HepG2 (cell line): Measurements from ENCODE around the gene DLX3. TPM values are rescaled to one million over a fixed set of nuclear protein-coding genes. Genes with fewer than 3 reads are reported as not detected.

Experiments
- ATAC-seq: fragments of 200-7000 bp; cut with Tn5 transposase; 3 replicates; pipeline ENCODE4 v1.9.1; 2020; ENCODE audit warnings: mild to moderate bottlenecking, moderate library complexity
- BruUV-seq: library from RNA; stranded (reverse); fragments of 400-500 nt; replicated peaks from 2 replicates; lab custom pipeline; 2021; lab: Mats Ljungman, UMichigan
- CTCF ChIA-PET: fragments of 300-600 bp; formaldehyde crosslinking; extraction: SDS; loops from one replicate; lab custom pipeline; 2021; ENCODE audit warnings: low total read pairs, inconsistent platforms, low intra/inter-chr PET ratio; lab: Yijun Ruan, JAX
- POLR2A ChIA-PET: fragments of 350-600 bp; sonication (Branson Sonifier 250); formaldehyde crosslinking; loops from one replicate; lab custom pipeline; 2020; ENCODE audit warnings: antibody characterized with exemption, inconsistent platforms; lab: Yijun Ruan, JAX
- DNase-seq: peaks from one replicate; pipeline ENCODE4 v3.0.0-alpha.2; 2015; ENCODE audit warnings: low spot score
- FAIRE-seq: peaks from 3 replicates; lab custom pipeline; 2011; peaks lifted over from hg19 to GRCh38; lab: Jason Lieb, UNC
- H2AFZ ChIP-seq: one replicate; pipeline ENCODE4 v1.6.1; 2011; ENCODE audit warnings: low read length, inconsistent platforms
- H3K27ac ChIP-seq: fragments of 300-600 bp; 3 replicates; pipeline ENCODE4 v1.8.0; 2011; ENCODE audit warnings: mixed run types, mild to moderate bottlenecking, mixed read lengths, low read length, inconsistent platforms; ENCODE audit not compliant: insufficient read depth; ENCODE audit errors: extremely low read length
- H3K27me3 ChIP-seq, 2 experiments: fragments of 200-600 bp in 1 of 2; 2 replicates in 1 of 2; 3 replicates in 1 of 2; pipeline versions ENCODE4 v1.6.0 to v1.8.0; 2011; ENCODE audit warnings: low read length in 2 of 2, mild to moderate bottlenecking in 2 of 2, moderate library complexity in 2 of 2, inconsistent platforms in 1 of 2; ENCODE audit not compliant: insufficient read depth in 2 of 2, control insufficient read depth in 1 of 2
- H3K36me3 ChIP-seq, 2 experiments: fragments of 200-600 bp in 1 of 2; replicated peaks in 1 of 2; 2 replicates in 1 of 2; 3 replicates in 1 of 2; pipeline versions ENCODE4 v1.5.1 to v1.8.0; 2011; ENCODE audit warnings: low read length in 2 of 2, inconsistent platforms in 1 of 2; ENCODE audit not compliant: insufficient read depth in 2 of 2, control insufficient read depth in 1 of 2
- H3K4me1 ChIP-seq: 2 replicates; pipeline ENCODE4 v1.5.1; 2012; ENCODE audit warnings: low read length, inconsistent platforms; ENCODE audit not compliant: insufficient read depth
- H3K4me2 ChIP-seq: 2 replicates; pipeline ENCODE4 v1.6.0; 2011; ENCODE audit warnings: low read depth, low read length, inconsistent platforms
- H3K4me3 ChIP-seq, 3 experiments: fragments of 200-600 bp in 1 of 3; sonication (generic), shearing (Covaris generic) in 1 of 3; replicated peaks in 1 of 3; 2 replicates each; pipeline ENCODE4 v1.5.1; 2011 to 2016; ENCODE audit warnings: low read length in 3 of 3, inconsistent platforms in 2 of 3, low read depth in 2 of 3, mild to moderate bottlenecking in 2 of 3, control low read depth in 1 of 3, mixed read lengths in 1 of 3; ENCODE audit not compliant: insufficient read depth in 1 of 3
- H3K79me2 ChIP-seq: one replicate; pipeline ENCODE4 v1.6.1; 2011; ENCODE audit warnings: low read length, inconsistent platforms; ENCODE audit not compliant: insufficient read depth
- H3K9ac ChIP-seq: 2 replicates; pipeline ENCODE4 v1.6.0; 2011; ENCODE audit warnings: mild to moderate bottlenecking, low read depth, low read length, inconsistent platforms; ENCODE audit not compliant: insufficient read depth
- H3K9me3 ChIP-seq: 2 replicates; pipeline ENCODE4 v1.5.1; 2012; ENCODE audit warnings: mild to moderate bottlenecking, low read length
- H4K20me1 ChIP-seq: 2 replicates; pipeline ENCODE4 v1.6.0; 2011; ENCODE audit warnings: inconsistent platforms, mild to moderate bottlenecking, low read length, moderate library complexity; ENCODE audit not compliant: insufficient read depth
- ATF5 ChIP-seq: sonication (generic); formaldehyde crosslinking; IDR thresholded peaks from 2 replicates; pipeline ENCODE4 v1.4.0; 2020; ENCODE audit warnings: mild to moderate bottlenecking, low read depth, missing genetic modification reagents
- GABPA ChIP-seq, 2 experiments: IDR thresholded peaks; 2 replicates each; pipeline ENCODE4 v1.6.1; 2011 to 2016; ENCODE audit warnings: low read depth in 2 of 2, low read length in 1 of 2, missing biosample characterization in 1 of 2, missing genetic modification characterization in 1 of 2
- GABPB1 ChIP-seq: IDR thresholded peaks from 2 replicates; pipeline ENCODE4 v1.6.1; 2016; ENCODE audit warnings: mild to moderate bottlenecking, missing genetic modification reagents, moderate library complexity, missing compliant biosample characterization
- HNF4G ChIP-seq, 2 experiments: sonication (generic) in 1 of 2; formaldehyde crosslinking in 1 of 2; IDR thresholded peaks; 2 replicates each; pipeline versions ENCODE4 v1.4.0 to v1.6.1; 2011 to 2020; ENCODE audit warnings: borderline replicate concordance in 2 of 2, low read depth in 2 of 2, mild to moderate bottlenecking in 2 of 2, low read length in 1 of 2, missing genetic modification reagents in 1 of 2, moderate library complexity in 1 of 2
- HOXD1 ChIP-seq: sonication (generic); formaldehyde crosslinking; IDR thresholded peaks from 2 replicates; pipeline ENCODE4 v1.5.0; 2020; ENCODE audit warnings: missing genetic modification reagents
- JUNB ChIP-seq: sonication (generic); formaldehyde crosslinking; IDR thresholded peaks from 2 replicates; pipeline ENCODE4 v1.8.0; 2022; ENCODE audit warnings: missing genetic modification reagents, mild to moderate bottlenecking, borderline replicate concordance
- LRRFIP1 ChIP-seq: sonication (generic); formaldehyde crosslinking; conservative IDR thresholded peaks from 2 replicates; pipeline ENCODE4 v1.4.0; 2020; ENCODE audit warnings: missing genetic modification reagents
- NR2C2 ChIP-seq: sonication (generic); formaldehyde crosslinking; IDR thresholded peaks from 2 replicates; pipeline ENCODE4 v1.4.0; 2020; ENCODE audit warnings: missing genetic modification reagents, mild to moderate bottlenecking, moderate library complexity, borderline replicate concordance
- PBX3 ChIP-seq: sonication (generic); formaldehyde crosslinking; IDR thresholded peaks from 2 replicates; pipeline ENCODE4 v1.8.1; 2023; ENCODE audit warnings: missing genetic modification reagents, inconsistent platforms, borderline replicate concordance
- RARA ChIP-seq: IDR thresholded peaks from 2 replicates; pipeline ENCODE4 v1.6.1; 2016; ENCODE audit warnings: missing genetic modification reagents, missing compliant biosample characterization
- THYN1 ChIP-seq: sonication (generic); formaldehyde crosslinking; IDR thresholded peaks from 2 replicates; pipeline ENCODE4 v1.8.1; 2023; ENCODE audit warnings: low read depth, mild to moderate bottlenecking, moderate library complexity, missing genetic modification reagents, borderline replicate concordance
- ZNF160 ChIP-seq: sonication (generic); formaldehyde crosslinking; IDR thresholded peaks from 2 replicates; pipeline ENCODE4 v1.8.0; 2022; ENCODE audit warnings: mild to moderate bottlenecking, inconsistent platforms, missing genetic modification reagents
- ZNF224 ChIP-seq: sonication (generic); formaldehyde crosslinking; IDR thresholded peaks from 2 replicates; pipeline ENCODE4 v1.5.0; 2020; ENCODE audit warnings: mild to moderate bottlenecking, missing genetic modification reagents
- ZNF784 ChIP-seq: sonication (generic); formaldehyde crosslinking; IDR thresholded peaks from 2 replicates; pipeline ENCODE4 v1.5.1; 2020; ENCODE audit warnings: missing genetic modification reagents, mild to moderate bottlenecking, borderline replicate concordance
- ZNF883 ChIP-seq: sonication (generic); formaldehyde crosslinking; IDR thresholded peaks from 2 replicates; pipeline ENCODE4 v1.5.1; 2020; ENCODE audit warnings: mild to moderate bottlenecking, missing genetic modification reagents; ENCODE audit errors: not compliant biosample characterization
- WGBS: methylation state at CpG from one replicate; pipeline ENCODE4 v1.1.6; 2017; ENCODE audit warnings: low lambda C conversion rate; 5-methylcytosine and 5-hydroxymethylcytosine counted together
- in situ Hi-C: cut with HindIII; loops from 2 replicates; pipeline ENCODE4 v1.10.0; 2017; ENCODE audit warnings: low pct_unique_long_range_greater_than_20kb; ENCODE audit not compliant: extremely low pct_ligation_motif_present
- intact Hi-C: fragments of 100-400 bp; cut with micrococcal nuclease; formaldehyde crosslinking; loops from one replicate; pipeline ENCODE4 v1.10.0; 2022; ENCODE audit not compliant: unreplicated experiment
- polyA plus RNA-seq, 8 experiments: library from polyadenylated mRNA; depleted of rRNA in 3 of 8; stranded (reverse) in 7 of 8; unstranded in 1 of 8; fragments of >200 nt; fragmentation: Illumina TruSeq in 4 of 8; extraction: Trizol in 4 of 8; gene quantifications; 2 replicates each; pipeline versions ENCODE4 v1.2.1 to v1.2.3, GENCODE V29; 2011 to 2016; ENCODE audit warnings: low read depth in 4 of 8, missing spikeins in 1 of 8, mixed read lengths in 1 of 8; ENCODE audit not compliant: insufficient read depth in 1 of 8
- total RNA-seq, 5 experiments: library from RNA; depleted of rRNA; stranded (reverse); fragments of >200 nt; fragmentation: Illumina TruSeq; extraction: Trizol; gene quantifications; 2 replicates each; pipeline ENCODE4 v1.2.3, GENCODE V29; 2016; ENCODE audit warnings: low read depth in 1 of 5
- TF ChIP-seq, protein P1 (sequence below): sonication (generic); formaldehyde crosslinking; IDR thresholded peaks from 2 replicates; pipeline ENCODE4 v1.8.0; 2022; ENCODE audit warnings: missing genetic modification reagents, mild to moderate bottlenecking, borderline replicate concordance

Gene DLX3
- total and polyA plus RNA-seq, 2 of the 13 experiments (the other 11 are each of a cell fraction or from before 2014, with no cell fraction given): 0.03 TPM; not detected in 1

- POLR2A ChIA-PET: no interaction called here
- no peak for TF ChIP-seq HOXD1 (CRISPR knock-in tag)
- peak; percentile 70 for TF ChIP-seq NR2C2 (CRISPR knock-in tag)
- no peak for TF ChIP-seq ZNF160 (CRISPR knock-in tag)
- no peak for TF ChIP-seq ATF5 (CRISPR knock-in tag)
- TF ChIP-seq JUNB (CRISPR knock-in tag): no peak
- TF ChIP-seq GABPA (IDR thresholded peaks at IDR 0.05; ENCODE audit: low read depth, low read length): peak; percentile 58
- peak; percentile 87 for TF ChIP-seq GABPA (CRISPR knock-in tag; IDR thresholded peaks at IDR 0.05; ENCODE audit: low read depth)
- no peak for TF ChIP-seq RARA (CRISPR knock-in tag)
- peak; percentile 71 for TF ChIP-seq GABPB1 (CRISPR knock-in tag)
- TF ChIP-seq ZNF883 (CRISPR knock-in tag): no peak
- TF ChIP-seq LRRFIP1: no peak
- TF ChIP-seq, protein P1, sequence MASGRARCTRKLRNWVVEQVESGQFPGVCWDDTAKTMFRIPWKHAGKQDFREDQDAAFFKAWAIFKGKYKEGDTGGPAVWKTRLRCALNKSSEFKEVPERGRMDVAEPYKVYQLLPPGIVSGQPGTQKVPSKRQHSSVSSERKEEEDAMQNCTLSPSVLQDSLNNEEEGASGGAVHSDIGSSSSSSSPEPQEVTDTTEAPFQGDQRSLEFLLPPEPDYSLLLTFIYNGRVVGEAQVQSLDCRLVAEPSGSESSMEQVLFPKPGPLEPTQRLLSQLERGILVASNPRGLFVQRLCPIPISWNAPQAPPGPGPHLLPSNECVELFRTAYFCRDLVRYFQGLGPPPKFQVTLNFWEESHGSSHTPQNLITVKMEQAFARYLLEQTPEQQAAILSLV (CRISPR knock-in tag): no peak
- peak; percentile 30; the same call in 1 of the 2 replicates for TF ChIP-seq HNF4G (IDR thresholded peaks at IDR 0.05; ENCODE audit: borderline replicate concordance, low read depth, low read length)
- no peak for TF ChIP-seq HNF4G (CRISPR knock-in tag; IDR thresholded peaks at IDR 0.05; ENCODE audit: borderline replicate concordance, low read depth)
- TF ChIP-seq ZNF784 (CRISPR knock-in tag): no peak
- TF ChIP-seq ZNF224 (CRISPR knock-in tag): no peak
- no peak for TF ChIP-seq THYN1 (CRISPR knock-in tag)
- no peak for TF ChIP-seq PBX3 (CRISPR knock-in tag)
Observed at GRCh38 chr17:50022463-50023130, 27.6 kb upstream of the DLX3 start.

More at GRCh38 chr17:50022463-50023130, 27.6 kb upstream of the DLX3 start:
- Histone ChIP-seq H2AFZ (no peak overlapping the region), H3K9me3 (no peaks in the 10 kb centered on the region), H3K27me3 (no peaks in the 10 kb centered on the region; a peak in 1 of 5 replicates), H3K4me1 (peaks cover 12% of the 10 kb centered on the region), H3K9ac (no peak overlapping the region), H3K79me2 (no peaks in the 10 kb centered on the region), H3K4me3 (peak overlapping the region in 1 of 3 experiments; percentile 17; a peak in 1 of 6 replicates), H3K36me3 (no peaks in the 10 kb centered on the region), H4K20me1 (no peaks in the 10 kb centered on the region), H3K4me2 (peak overlapping the region; percentile 46), H3K27ac (no peak overlapping the region)
- intact Hi-C loops (no loop called here), in situ Hi-C loops (no loop called here)
- DNase-seq (no peak), FAIRE-seq (no peak), ATAC-seq (no peak)
- CTCF ChIA-PET: no interaction called here
- WGBS: 29% methylated on average over 6 of the region's 6 CpGs
- BruUV-seq: no TSS peak
